Neural crest cell (in vitro differentiated cells): ENCODE measurements around the gene ATP12A. TPM values are rescaled to one million over a fixed set of nuclear protein-coding genes. Genes with fewer than 3 reads are reported as not detected.

ENCODE experiments used
- DNase-seq: peaks from one replicate; pipeline ENCODE4 v3.0.0; 2021; ENCODE audit warnings: low read depth, mixed read lengths, low spot score
- H3K27ac Mint-ChIP-seq: one replicate; pipeline ENCODE4 v1.8.0; 2021; ENCODE audit warnings: mild to moderate bottlenecking, mixed read lengths; ENCODE audit not compliant: unreplicated experiment
- H3K27me3 Mint-ChIP-seq: 2 replicates; pipeline ENCODE4 v1.8.0; 2021; ENCODE audit warnings: low read depth, mild to moderate bottlenecking, mixed read lengths
- H3K36me3 Mint-ChIP-seq: 2 replicates; pipeline ENCODE4 v1.8.0; 2021; ENCODE audit warnings: low read depth, mild to moderate bottlenecking, mixed read lengths
- H3K4me1 Mint-ChIP-seq: 2 replicates; pipeline ENCODE4 v1.8.0; 2021; ENCODE audit warnings: mixed read lengths
- H3K4me3 Mint-ChIP-seq: one replicate; pipeline ENCODE4 v1.8.0; 2021; ENCODE audit warnings: mild to moderate bottlenecking, mixed read lengths
- H3K9me3 Mint-ChIP-seq: 2 replicates; pipeline ENCODE4 v1.8.0; 2021; ENCODE audit warnings: mixed read lengths
- CTCF ChIP-seq: fragments of 200-600 bp; sonication (generic); conservative IDR thresholded peaks from 2 replicates; pipeline ENCODE4 v1.5.0; 2021; ENCODE audit warnings: antibody characterized with exemption, mild to moderate bottlenecking
- total RNA-seq: library from RNA; stranded (reverse); gene quantifications from 2 replicates; pipeline ENCODE4 v1.2.1, GENCODE V29; 2021

ATP12A gene
- total RNA-seq, 1 donor from 2014 or later: 0.12 TPM

GRCh38 chr13:24678151-24678550 lies 2.1 kb upstream of the ATP12A start:
- Mint-ChIP-seq H3K4me3 (peak overlapping the region; percentile 51), H3K4me1 (peaks cover 13% of the 10 kb centered on the region), H3K27ac (no peak overlapping the region), H3K36me3 (no peaks in the 10 kb centered on the region), H3K9me3 (no peaks in the 10 kb centered on the region), H3K27me3 (peaks cover 48% of the 10 kb centered on the region)
- TF ChIP-seq CTCF: no peak
- DNase-seq: no peak

DNA sequence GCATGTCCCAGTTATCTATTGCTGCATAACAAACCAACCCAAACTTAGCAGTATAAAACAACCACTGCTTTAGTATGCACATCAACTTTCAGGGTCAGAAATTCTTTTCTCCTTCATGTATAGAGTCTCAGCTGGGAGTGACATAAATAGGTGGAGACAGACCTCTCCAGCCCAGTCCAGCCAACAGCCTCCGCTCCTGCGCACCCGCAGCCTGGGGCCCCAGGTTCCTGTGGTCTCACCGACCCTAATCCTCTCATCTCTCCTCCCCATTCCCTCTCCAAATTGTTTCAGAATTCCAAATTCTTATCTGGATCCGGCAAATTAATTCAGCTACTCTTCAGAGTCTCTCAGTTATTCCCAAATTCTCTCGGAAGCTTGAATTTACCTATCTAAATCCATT lies 522 bp upstream of the ATP12A start:
- peaks cover 48% of the 10 kb centered on the region for H3K27me3 Mint-ChIP-seq
- DNase-seq: no peak
- no peaks in the 10 kb centered on the region for H3K9me3 Mint-ChIP-seq
- H3K4me3 Mint-ChIP-seq: peak overlapping the region; percentile 76
- peaks cover 28% of the 10 kb centered on the region for H3K4me1 Mint-ChIP-seq
- no peaks in the 10 kb centered on the region for H3K36me3 Mint-ChIP-seq
- TF ChIP-seq CTCF: no peak
- no peak overlapping the region for H3K27ac Mint-ChIP-seq

GRCh38 chr13:24680921-24681604 lies 855 bp downstream of the ATP12A start:
- H3K4me3 Mint-ChIP-seq: no peak overlapping the region
- no peak for TF ChIP-seq CTCF
- peaks cover 38% of the 10 kb centered on the region for H3K4me1 Mint-ChIP-seq
- H3K27ac Mint-ChIP-seq: no peak overlapping the region
- no peak for DNase-seq
- peaks cover 48% of the 10 kb centered on the region for H3K27me3 Mint-ChIP-seq
- no peaks in the 10 kb centered on the region for H3K9me3 Mint-ChIP-seq
- H3K36me3 Mint-ChIP-seq: no peaks in the 10 kb centered on the region

- no peak overlapping the region for H3K4me3 Mint-ChIP-seq
- H3K9me3 Mint-ChIP-seq: no peaks in the 10 kb centered on the region
- H3K36me3 Mint-ChIP-seq: no peaks in the 10 kb centered on the region
- H3K27ac Mint-ChIP-seq: no peak overlapping the region
- TF ChIP-seq CTCF: no peak
- peaks cover 42% of the 10 kb centered on the region for H3K27me3 Mint-ChIP-seq
- peaks cover 38% of the 10 kb centered on the region for H3K4me1 Mint-ChIP-seq
- no peak for DNase-seq
These were observed 1.7 kb downstream of the ATP12A start for GRCh38 chr13:24681930-24682329.

DNA sequence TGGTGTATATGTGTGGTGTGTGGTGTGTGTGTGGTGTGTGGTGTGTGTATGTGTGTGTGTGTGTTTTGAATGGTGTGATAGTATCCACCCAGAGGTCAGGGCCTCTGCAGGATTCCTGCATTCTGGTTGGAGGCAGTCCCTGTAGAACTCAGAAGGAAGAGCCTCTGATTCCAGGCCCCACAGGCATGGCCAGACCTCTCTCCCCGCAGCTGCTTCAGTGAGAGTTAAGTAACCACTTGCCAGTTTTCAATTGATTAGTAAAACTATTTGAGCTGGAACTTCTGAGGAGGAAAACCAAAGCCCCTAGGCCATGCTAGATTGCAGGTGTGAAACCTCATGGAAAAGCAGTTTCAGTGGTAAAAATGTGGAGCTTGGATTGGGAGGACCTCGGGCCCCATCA lies 2.1 kb downstream of the ATP12A start:
- DNase-seq: no peak
- no peak overlapping the region for H3K27ac Mint-ChIP-seq
- H3K27me3 Mint-ChIP-seq: peaks cover 38% of the 10 kb centered on the region
- H3K9me3 Mint-ChIP-seq: no peaks in the 10 kb centered on the region
- H3K4me1 Mint-ChIP-seq: peaks cover 38% of the 10 kb centered on the region
- TF ChIP-seq CTCF: no peak
- H3K4me3 Mint-ChIP-seq: no peak overlapping the region
- H3K36me3 Mint-ChIP-seq: no peaks in the 10 kb centered on the region
